ENCODE data around the gene ELMOD3.

The ELMOD3 gene

DNA sequence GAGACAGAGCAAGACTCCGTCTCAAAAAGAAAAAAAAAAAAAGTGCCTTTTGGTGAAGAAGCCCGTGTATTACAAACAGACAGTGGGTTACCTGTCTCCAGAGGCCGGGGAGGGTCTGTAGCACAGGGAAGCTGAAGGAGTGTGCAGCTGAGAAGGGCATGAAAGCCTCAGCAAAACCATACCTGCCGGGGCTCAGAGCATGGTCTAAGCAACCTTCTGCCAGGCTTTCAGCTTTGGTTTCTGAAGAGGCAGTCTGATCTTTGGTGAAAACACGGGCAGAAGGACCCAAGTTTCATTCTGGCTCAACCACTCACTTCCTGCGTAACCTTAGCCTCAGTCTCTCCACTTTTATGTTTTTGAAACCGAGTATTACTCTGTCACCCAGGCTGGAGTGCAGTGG, 85.4 kb downstream of the ELMOD3 start:
- TF ChIP-seq, protein P1, sequence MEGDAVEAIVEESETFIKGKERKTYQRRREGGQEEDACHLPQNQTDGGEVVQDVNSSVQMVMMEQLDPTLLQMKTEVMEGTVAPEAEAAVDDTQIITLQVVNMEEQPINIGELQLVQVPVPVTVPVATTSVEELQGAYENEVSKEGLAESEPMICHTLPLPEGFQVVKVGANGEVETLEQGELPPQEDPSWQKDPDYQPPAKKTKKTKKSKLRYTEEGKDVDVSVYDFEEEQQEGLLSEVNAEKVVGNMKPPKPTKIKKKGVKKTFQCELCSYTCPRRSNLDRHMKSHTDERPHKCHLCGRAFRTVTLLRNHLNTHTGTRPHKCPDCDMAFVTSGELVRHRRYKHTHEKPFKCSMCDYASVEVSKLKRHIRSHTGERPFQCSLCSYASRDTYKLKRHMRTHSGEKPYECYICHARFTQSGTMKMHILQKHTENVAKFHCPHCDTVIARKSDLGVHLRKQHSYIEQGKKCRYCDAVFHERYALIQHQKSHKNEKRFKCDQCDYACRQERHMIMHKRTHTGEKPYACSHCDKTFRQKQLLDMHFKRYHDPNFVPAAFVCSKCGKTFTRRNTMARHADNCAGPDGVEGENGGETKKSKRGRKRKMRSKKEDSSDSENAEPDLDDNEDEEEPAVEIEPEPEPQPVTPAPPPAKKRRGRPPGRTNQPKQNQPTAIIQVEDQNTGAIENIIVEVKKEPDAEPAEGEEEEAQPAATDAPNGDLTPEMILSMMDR (conservative IDR thresholded peaks at IDR 0.05): no peak

DNA sequence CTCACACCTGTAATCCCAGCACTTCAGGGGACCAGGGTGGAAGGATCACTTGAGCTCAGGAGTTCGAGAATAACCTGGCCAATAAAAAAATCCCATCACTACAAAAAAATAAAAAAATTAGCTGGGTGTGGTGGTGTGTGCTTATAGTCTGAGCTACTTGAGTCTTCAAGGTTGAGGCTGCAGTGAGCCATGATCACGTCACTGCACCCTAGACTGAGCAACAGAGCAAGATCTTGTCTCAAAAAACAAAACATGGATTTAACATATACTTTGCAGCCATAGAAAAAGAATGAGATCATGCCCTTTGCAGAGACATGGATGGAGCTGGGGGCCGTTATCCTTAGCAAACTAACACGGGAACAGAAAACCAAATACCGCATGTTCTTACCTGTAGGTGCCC, 86.2 kb downstream of the ELMOD3 start:
- TF ChIP-seq, protein P1 (conservative IDR thresholded peaks at IDR 0.05): no peak

More for the DNA sequence above, 85.4 kb downstream of the ELMOD3 start:
- H3K27ac ChIP-seq: no peak overlapping the region

More for the DNA sequence above, 86.2 kb downstream of the ELMOD3 start:
- H3K27ac ChIP-seq: no peak overlapping the region
